Cardiac muscle cell (in vitro differentiated cells and primary cell): ENCODE results near the gene RABEP2. TPM values are rescaled to one million over a fixed set of nuclear protein-coding genes. Genes with fewer than 3 reads are reported as not detected.

ENCODE experiments used
- DNase-seq, 2 donors: peaks; one replicate each; pipeline versions ENCODE4 v3.0.0 to v3.0.0-alpha.2; 2010 to 2017; ENCODE audit warnings: low read depth in 1 of 2, low spot score in 1 of 2
- H3K27ac ChIP-seq: fragments of 200-600 bp; sonication (generic); 2 replicates; pipeline ENCODE4 v1.5.1; 2016
- H3K27me3 ChIP-seq: fragments of 200-600 bp; sonication (generic); 2 replicates; pipeline ENCODE4 v1.6.0; 2016; ENCODE audit warnings: control low read depth
- H3K36me3 ChIP-seq: fragments of 200-600 bp; sonication (generic); 2 replicates; pipeline ENCODE4 v1.5.1; 2016; ENCODE audit warnings: control low read depth
- H3K4me1 ChIP-seq: fragments of 200-600 bp; sonication (generic); 2 replicates; pipeline ENCODE4 v1.8.1; 2017; ENCODE audit warnings: low read depth, mild to moderate bottlenecking, mixed run types
- H3K4me3 ChIP-seq: fragments of 200-600 bp; sonication (generic); 2 replicates; pipeline ENCODE4 v1.5.1; 2016; ENCODE audit warnings: mild to moderate bottlenecking
- H3K9me3 ChIP-seq: fragments of 200-600 bp; sonication (generic); 2 replicates; pipeline ENCODE4 v1.5.1; 2017; ENCODE audit warnings: low read depth, mild to moderate bottlenecking, control low read depth
- CTCF ChIP-seq: IDR thresholded peaks from 2 replicates; pipeline ENCODE4 v1.5.1; 2012; ENCODE audit warnings: low read depth, mild to moderate bottlenecking, low read length
- polyA plus RNA-seq: library from polyadenylated mRNA; unstranded; fragments of >200 nt; fragmentation: Nextera tagmentation; extraction: Ambion mirVana; gene quantifications from 2 replicates; pipeline ENCODE4 v1.2.1, GENCODE V29; 2016
- total RNA-seq: library from RNA; depleted of rRNA; stranded (reverse); fragments of >200 nt; gene quantifications from 2 replicates; pipeline ENCODE4 v1.2.3, GENCODE V29; 2016

The RABEP2 gene
- total and polyA plus RNA-seq, 2 experiments from 2014 or later = 34.4 to 87.3 TPM

GRCh38 chr16:28866454-28866804 is 58.6 kb downstream of the RABEP2 start:
- peaks cover 32% of the 10 kb centered on the region for H3K36me3 ChIP-seq
- no peaks in the 10 kb centered on the region for H3K27me3 ChIP-seq
- no peak overlapping the region for H3K4me3 ChIP-seq
- TF ChIP-seq CTCF = no peak
- no peak overlapping the region for H3K27ac ChIP-seq
- H3K4me1 ChIP-seq = no peaks in the 10 kb centered on the region
- DNase-seq = no peak
- H3K9me3 ChIP-seq = no peaks in the 10 kb centered on the region

- TF ChIP-seq CTCF = no peak
- Histone ChIP-seq H3K4me3 (no peak overlapping the region), H3K27me3 (no peaks in the 10 kb centered on the region), H3K27ac (no peak overlapping the region), H3K9me3 (no peaks in the 10 kb centered on the region), H3K36me3 (peaks cover 30% of the 10 kb centered on the region), H3K4me1 (no peaks in the 10 kb centered on the region)
- no peak for DNase-seq
These were observed 59.1 kb downstream of the RABEP2 start for GRCh38 chr16:28865722-28866453.

GRCh38 chr16:28865001-28865688 is 59.9 kb downstream of the RABEP2 start:
- DNase-seq = no peak
- H3K4me1 ChIP-seq = no peaks in the 10 kb centered on the region
- peak overlapping the region; percentile 61 for H3K4me3 ChIP-seq
- H3K36me3 ChIP-seq = peaks cover 29% of the 10 kb centered on the region
- no peak for TF ChIP-seq CTCF
- no peaks in the 10 kb centered on the region for H3K27me3 ChIP-seq
- no peaks in the 10 kb centered on the region for H3K9me3 ChIP-seq
- H3K27ac ChIP-seq = no peak overlapping the region

- H3K4me3 ChIP-seq = peak overlapping the region; percentile 61
- peak overlapping the region; percentile 96 for H3K27ac ChIP-seq
- DNase-seq = peak; percentile 47 to 61
- no peaks in the 10 kb centered on the region for H3K27me3 ChIP-seq
- H3K9me3 ChIP-seq = no peaks in the 10 kb centered on the region
- peaks cover 19% of the 10 kb centered on the region for H3K36me3 ChIP-seq
- H3K4me1 ChIP-seq = no peaks in the 10 kb centered on the region
- no peak for TF ChIP-seq CTCF
These were observed 60.9 kb downstream of the RABEP2 start for GRCh38 chr16:28863929-28864793.

GRCh38 chr16:28859326-28859725 is 65.7 kb downstream of the RABEP2 start:
- H3K9me3 ChIP-seq = no peaks in the 10 kb centered on the region
- no peaks in the 10 kb centered on the region for H3K4me1 ChIP-seq
- H3K27ac ChIP-seq = no peak overlapping the region
- no peaks in the 10 kb centered on the region for H3K27me3 ChIP-seq
- no peaks in the 10 kb centered on the region for H3K36me3 ChIP-seq
- no peak for DNase-seq
- no peak overlapping the region for H3K4me3 ChIP-seq
- no peak for TF ChIP-seq CTCF
